Stomach (tissue), 9 donors: ENCODE results near the gene RIMS1. TPM values are rescaled to one million over a fixed set of nuclear protein-coding genes. Genes with fewer than 3 reads are reported as not detected.

Experiments
- DNase-seq, 2 donors: peaks; one replicate each; pipeline versions ENCODE4 v3.0.0 to v3.0.0-alpha.2; 2013 to 2019
- H3K27ac ChIP-seq, 5 donors: fragments of 200-600 bp in 4 of 5; sonication (generic) in 4 of 5; one replicate each; pipeline ENCODE4 v1.5.1; 2013 to 2019; ENCODE audit warnings: mild to moderate bottlenecking in 1 of 5, moderate library complexity in 1 of 5
- H3K27me3 ChIP-seq, 3 donors: fragments of 200-600 bp; sonication (generic); one replicate each; pipeline ENCODE4 v1.5.1; 2017 to 2019; ENCODE audit warnings: mixed run types in 1 of 3
- H3K36me3 ChIP-seq, 4 donors: fragments of 200-600 bp; sonication (generic); 1 replicate in 3 of 4; 2 replicates in 1 of 4; pipeline ENCODE4 v1.5.1; 2016 to 2019
- H3K4me1 ChIP-seq, 4 donors: fragments of 200-600 bp; sonication (generic); one replicate each; pipeline ENCODE4 v1.5.1; 2016 to 2019
- H3K4me3 ChIP-seq, 4 donors: fragments of 200-600 bp; sonication (generic) in 3 of 4; one replicate each; pipeline ENCODE4 v1.5.1; 2016 to 2019; ENCODE audit warnings: mild to moderate bottlenecking in 1 of 4
- H3K9me3 ChIP-seq, 4 donors: fragments of 200-600 bp; sonication (generic); one replicate each; pipeline ENCODE4 v1.5.1; 2016 to 2019
- EP300 ChIP-seq: sonication (generic); formaldehyde crosslinking; IDR thresholded peaks from one replicate; pipeline ENCODE4 v1.6.1; 2017; ENCODE audit warnings: antibody characterized with exemption
- POLR2A ChIP-seq, 4 donors: fragments of 450-650 bp; IDR thresholded peaks; one replicate each; pipeline ENCODE4 v1.6.1; 2016; ENCODE audit warnings: antibody characterized with exemption in 4 of 4, control low read depth in 2 of 4, mild to moderate bottlenecking in 1 of 4, moderate library complexity in 1 of 4
- POLR2AphosphoS5 ChIP-seq, 3 donors: sonication (generic); formaldehyde crosslinking; IDR thresholded peaks; one replicate each; pipeline ENCODE4 v1.6.1; 2016; ENCODE audit warnings: antibody characterized with exemption in 3 of 3
- WGBS, 5 donors: extraction: QIAGEN DNeasy Blood & Tissue Kit in 3 of 5; methylation state at CpG; one replicate each; pipeline versions ENCODE4 v1.1.5 to v1.1.7; 2013 to 2018; 5-methylcytosine and 5-hydroxymethylcytosine counted together
- intact Hi-C: fragments of 100-400 bp; cut with DNase I; formaldehyde crosslinking; loops from one replicate; pipeline ENCODE4 v1.15.1; 2023; ENCODE audit warnings: low total_unique reads
- polyA plus RNA-seq, 3 donors: library from polyadenylated mRNA; stranded (reverse); fragments of 200-250 nt; gene quantifications; one replicate each; pipeline ENCODE4 v1.2.3, GENCODE V29; 2013
- total RNA-seq, 5 donors: library from RNA; depleted of rRNA; stranded (reverse); fragments of >200 nt; gene quantifications; one replicate each; pipeline versions ENCODE4 v1.1.0 to v1.2.3, GENCODE V29; 2014 to 2016
- TF ChIP-seq, protein P1 (sequence below), 7 experiments: fragments of 450-650 bp in 4 of 7; fragments of 200-600 bp in 3 of 7; sonication (generic) in 3 of 7; IDR thresholded peaks; one replicate each; pipeline ENCODE4 v1.5.1; 2016 to 2019; ENCODE audit warnings: antibody characterized with exemption in 7 of 7, control low read depth in 2 of 7, mild to moderate bottlenecking in 1 of 7
- donor health status: healthy with polysubstance abuse.
- donor health status: Bipolar disorder and iron deficiency.
- donor health status: healthy.

The RIMS1 gene
- total and polyA plus RNA-seq, 8 donors: 0.13 to 45.2 (median 5.1) TPM

GRCh38 chr6:72246926-72247325 lies 360.6 kb downstream of the RIMS1 start:
- TF ChIP-seq, protein P1, sequence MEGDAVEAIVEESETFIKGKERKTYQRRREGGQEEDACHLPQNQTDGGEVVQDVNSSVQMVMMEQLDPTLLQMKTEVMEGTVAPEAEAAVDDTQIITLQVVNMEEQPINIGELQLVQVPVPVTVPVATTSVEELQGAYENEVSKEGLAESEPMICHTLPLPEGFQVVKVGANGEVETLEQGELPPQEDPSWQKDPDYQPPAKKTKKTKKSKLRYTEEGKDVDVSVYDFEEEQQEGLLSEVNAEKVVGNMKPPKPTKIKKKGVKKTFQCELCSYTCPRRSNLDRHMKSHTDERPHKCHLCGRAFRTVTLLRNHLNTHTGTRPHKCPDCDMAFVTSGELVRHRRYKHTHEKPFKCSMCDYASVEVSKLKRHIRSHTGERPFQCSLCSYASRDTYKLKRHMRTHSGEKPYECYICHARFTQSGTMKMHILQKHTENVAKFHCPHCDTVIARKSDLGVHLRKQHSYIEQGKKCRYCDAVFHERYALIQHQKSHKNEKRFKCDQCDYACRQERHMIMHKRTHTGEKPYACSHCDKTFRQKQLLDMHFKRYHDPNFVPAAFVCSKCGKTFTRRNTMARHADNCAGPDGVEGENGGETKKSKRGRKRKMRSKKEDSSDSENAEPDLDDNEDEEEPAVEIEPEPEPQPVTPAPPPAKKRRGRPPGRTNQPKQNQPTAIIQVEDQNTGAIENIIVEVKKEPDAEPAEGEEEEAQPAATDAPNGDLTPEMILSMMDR (IDR thresholded peaks at IDR 0.05): no peak
- 89 to 99% (median 94%) methylated on average over 4 of the region's 4 CpGs for WGBS, 5 donors
- Histone ChIP-seq H3K27me3 (no peaks in the 10 kb centered on the region), H3K4me1 (no peaks in the 10 kb centered on the region), H3K4me3 (no peak overlapping the region), H3K27ac (no peak overlapping the region), H3K36me3 (no peaks in the 10 kb centered on the region), H3K9me3 (no peaks in the 10 kb centered on the region)
- peak in 1 of 2 donors; percentile 3 for DNase-seq
- intact Hi-C loops: no loop called here

GRCh38 chr6:72248621-72249020 lies 362.3 kb downstream of the RIMS1 start:
- intact Hi-C loops: no loop called here
- H3K4me3 ChIP-seq: no peak overlapping the region
- TF ChIP-seq, protein P1 (IDR thresholded peaks at IDR 0.05): no peak
- no peak for TF ChIP-seq POLR2A (IDR thresholded peaks at IDR 0.05)
- no peak for TF ChIP-seq EP300
- no peak for TF ChIP-seq POLR2AphosphoS5 (IDR thresholded peaks at IDR 0.05)
- H3K27ac ChIP-seq: no peak overlapping the region
- H3K9me3 ChIP-seq: no peaks in the 10 kb centered on the region
- WGBS, 5 donors: 83 to 91% (median 89%) methylated on average over 1 of the region's 1 CpG
- DNase-seq: no peak
- no peaks in the 10 kb centered on the region for H3K36me3 ChIP-seq
- no peaks in the 10 kb centered on the region for H3K27me3 ChIP-seq
- H3K4me1 ChIP-seq: no peaks in the 10 kb centered on the region

- Histone ChIP-seq H3K4me1 (no peaks in the 10 kb centered on the region), H3K36me3 (no peaks in the 10 kb centered on the region), H3K27me3 (no peaks in the 10 kb centered on the region), H3K27ac (no peak overlapping the region), H3K9me3 (no peaks in the 10 kb centered on the region), H3K4me3 (no peak overlapping the region)
- no peak for DNase-seq
- 90 to 98% (median 92%) methylated on average over 3 of the region's 3 CpGs for WGBS, 5 donors
- intact Hi-C loops: no loop called here
- TF ChIP-seq POLR2AphosphoS5 (IDR thresholded peaks at IDR 0.05) (no peak), EP300 (no peak), POLR2A (IDR thresholded peaks at IDR 0.05) (no peak)
- TF ChIP-seq, protein P1 (IDR thresholded peaks at IDR 0.05): no peak
These were observed 364.3 kb downstream of the RIMS1 start for GRCh38 chr6:72250664-72251063.

DNA sequence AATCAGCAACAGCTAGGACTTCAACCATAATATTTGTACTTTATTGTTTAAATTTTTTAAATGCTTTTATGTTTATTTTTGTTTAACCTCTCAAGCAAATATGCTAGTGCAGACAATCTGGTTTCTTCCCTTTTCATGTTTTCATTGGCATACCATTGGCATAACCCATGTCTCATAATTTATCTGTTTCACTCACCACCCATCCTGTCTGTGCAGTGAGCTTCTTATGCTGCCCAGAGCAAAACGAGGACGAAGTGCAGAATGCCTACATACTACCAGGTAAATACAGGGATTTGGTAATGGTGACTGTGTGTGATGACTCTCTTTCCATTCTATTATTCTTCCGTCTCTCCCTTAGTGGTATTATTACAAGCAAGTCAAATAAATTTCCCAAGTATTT lies 374.1 kb downstream of the RIMS1 start:
- TF ChIP-seq POLR2AphosphoS5 (IDR thresholded peaks at IDR 0.05) (no peak), POLR2A (IDR thresholded peaks at IDR 0.05) (no peak), EP300 (no peak)
- TF ChIP-seq, protein P1 (IDR thresholded peaks at IDR 0.05): no peak
- H3K27ac ChIP-seq: no peak overlapping the region
- DNase-seq: no peak
- no peak overlapping the region for H3K4me3 ChIP-seq
- no peaks in the 10 kb centered on the region for H3K27me3 ChIP-seq
- H3K36me3 ChIP-seq: no peaks in the 10 kb centered on the region
- WGBS, 5 donors: 65 to 84% (median 77%) methylated on average over 3 of the region's 3 CpGs
- intact Hi-C loops: no loop called here
- H3K4me1 ChIP-seq: no peaks in the 10 kb centered on the region
- H3K9me3 ChIP-seq: no peaks in the 10 kb centered on the region
